Testis (tissue), 2 donors: ENCODE measurements around the gene VWDE.

Experiments
- CTCF ChIP-seq, 3 experiments: fragments of 450-650 bp in 2 of 3; fragments of 200-600 bp in 1 of 3; sonication (generic) in 1 of 3; IDR thresholded peaks; one replicate each; pipeline ENCODE4 v1.5.1; 2016 to 2019; ENCODE audit warnings: antibody characterized with exemption in 3 of 3, mild to moderate bottlenecking in 2 of 3, moderate library complexity in 1 of 3
- POLR2A ChIP-seq: fragments of 450-650 bp; IDR thresholded peaks from one replicate; pipeline ENCODE4 v1.6.1; 2017; ENCODE audit warnings: antibody characterized with exemption, mild to moderate bottlenecking, moderate library complexity

DNA sequence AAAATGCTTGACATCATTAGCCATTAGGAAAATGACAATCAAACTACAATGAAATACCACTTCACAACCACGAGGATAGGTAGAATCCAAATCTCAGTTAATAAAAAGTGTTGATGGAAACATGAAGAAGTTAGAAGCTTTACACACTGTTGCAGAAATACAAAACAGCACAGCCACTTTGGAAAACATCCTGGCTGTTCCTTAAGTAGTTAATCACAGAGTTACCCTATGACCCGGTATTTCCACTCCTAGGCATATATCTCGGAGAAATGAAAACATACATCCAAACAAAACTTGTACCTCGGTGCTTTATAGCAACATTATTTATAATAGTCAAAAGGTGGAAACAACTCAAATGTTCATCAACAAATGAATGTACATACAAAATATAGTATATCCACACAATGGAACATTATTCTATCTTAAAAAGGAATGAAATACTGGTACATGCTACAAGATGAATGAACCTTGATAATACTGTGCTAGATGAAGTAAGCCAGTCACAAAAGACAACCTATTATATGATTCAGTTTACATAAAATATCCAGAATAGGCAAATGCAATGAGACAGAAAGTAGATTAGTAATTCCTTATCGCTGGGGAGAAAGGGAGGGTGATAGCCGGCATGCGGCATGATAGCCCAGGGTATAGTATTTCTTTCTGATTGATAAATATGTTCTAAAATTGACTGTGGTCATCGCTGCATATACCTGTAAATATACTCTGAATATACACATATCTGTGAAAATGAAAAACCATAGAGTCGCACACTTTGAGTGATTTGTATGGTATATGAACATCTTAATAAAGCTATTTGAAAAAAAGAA lies 1.9 kb downstream of the VWDE start:
- TF ChIP-seq CTCF (IDR thresholded peaks at IDR 0.05) = no peak
- no peak for TF ChIP-seq POLR2A
